Heart right ventricle (tissue), 16 donors: ENCODE results near the gene MED13. TPM values are rescaled to one million over a fixed set of nuclear protein-coding genes. Genes with fewer than 3 reads are reported as not detected.

Experiments
- ATAC-seq, 8 donors: fragments of 200-7000 bp; cut with Tn5 transposase; one replicate each; pipeline ENCODE4 v1.9.1; 2020; ENCODE audit warnings: mild to moderate bottlenecking in 8 of 8, moderate library complexity in 8 of 8, moderate number of reproducible peaks in 1 of 8
- DNase-seq, 2 donors: peaks; one replicate each; pipeline ENCODE4 v3.0.0-alpha.2; 2020
- H3K27ac ChIP-seq, 10 donors: fragments of 200-600 bp; sonication (generic) in 2 of 10; one replicate each; pipeline versions ENCODE4 v1.5.0 to v1.8.0; 2020 to 2022; ENCODE audit warnings: mild to moderate bottlenecking in 3 of 10
- H3K27me3 ChIP-seq, 7 donors: fragments of 200-600 bp; one replicate each; pipeline ENCODE4 v1.8.0; 2021 to 2022; ENCODE audit warnings: mild to moderate bottlenecking in 2 of 7
- H3K36me3 ChIP-seq, 9 donors: fragments of 200-600 bp; sonication (generic) in 1 of 9; one replicate each; pipeline versions ENCODE4 v1.5.0 to v1.8.0; 2020 to 2022; ENCODE audit warnings: mild to moderate bottlenecking in 2 of 9
- H3K4me1 ChIP-seq, 9 donors: fragments of 200-600 bp; sonication (generic) in 1 of 9; one replicate each; pipeline versions ENCODE4 v1.5.0 to v1.8.0; 2020 to 2022; ENCODE audit warnings: mild to moderate bottlenecking in 4 of 9
- H3K4me3 ChIP-seq, 10 donors: fragments of 200-600 bp; sonication (generic) in 2 of 10; one replicate each; pipeline versions ENCODE4 v1.5.0 to v1.8.0; 2020 to 2022; ENCODE audit warnings: mild to moderate bottlenecking in 7 of 10, moderate library complexity in 2 of 10
- H3K9me3 ChIP-seq, 11 donors: fragments of 200-600 bp in 10 of 11; sonication (generic) in 2 of 11; one replicate each; pipeline versions ENCODE4 v1.5.0 to v1.8.0; 2013 to 2022; ENCODE audit warnings: mild to moderate bottlenecking in 2 of 11, control low read depth in 1 of 11, moderate library complexity in 1 of 11
- WGBS, 2 donors: extraction: QIAGEN DNeasy Blood & Tissue Kit; methylation state at CpG; one replicate each; pipeline ENCODE4 v1.1.7; 2013; ENCODE audit warnings: inconsistent platforms in 1 of 2; 5-methylcytosine and 5-hydroxymethylcytosine counted together
- intact Hi-C, 10 donors: fragments of 100-400 bp; cut with DNase I; formaldehyde crosslinking; loops; one replicate each; pipeline versions ENCODE4 v1.11.1 to v1.14.2; 2022
- polyA plus RNA-seq, 2 donors: library from polyadenylated mRNA; stranded (reverse); fragments of 200-250 nt; gene quantifications; one replicate each; pipeline ENCODE4 v1.2.3, GENCODE V29; 2013
- total RNA-seq, 10 donors: library from RNA; stranded (reverse); fragmentation: NEBNext Ultra II Directional in 3 of 10; extraction: Animal tissue kit (Norgen Biotek cat#: 25700) in 3 of 10; gene quantifications; one replicate each; pipeline versions ENCODE4 v1.2.1 to v1.2.4, GENCODE V29; 2021 to 2023
- TF ChIP-seq, protein P1 (sequence below), 9 donors: fragments of 200-600 bp; sonication (generic) in 2 of 9; IDR thresholded peaks; one replicate each; pipeline versions ENCODE4 v1.5.0 to v1.8.0; 2021 to 2022; ENCODE audit warnings: antibody characterized with exemption in 9 of 9, mild to moderate bottlenecking in 5 of 9, moderate library complexity in 1 of 9
- donor health status: Arrhythmogenic right ventricular cardiomyopathy.
- donor health status: ischemic (EF 13 %, LVEDD 7.1; RV severe dilation, severe dysfunction).
- donor health status: healthy with polysubstance abuse.
- donor health status: DM: no; HTN: yes; CAD: no.
- donor health status: DM: no; HTN: no; CAD: no.
- donor health status: ischemic (EF 25% LVEDD 6.9; RV normal size, moderate dysfunction).
- donor health status: ischemic (EF 25% LVEDD 5.7; RV mildly dilated, moderate dysfunction).
- donor health status: healthy.
- donor health status: DM: yes; HTN: yes; CAD: no.
- donor health status: Ischemic cardiomyopathy.
- donor health status: ischemic (EF 35%, LVEDD 5.7; RV mildly dilated, moderate dysfunction).
- donor health status: nonischemic (EF 11% LVEDD 7.7; RV severe dilation, severe dysfunction).
- donor health status: DM: yes; HTN: yes; CAD: no.
- donor health status: PGD.
- donor health status: ischemic (EF 29% LVEDD 5.4; RV normal size, mild dysfunction).
- donor health status: nonischemic (EF 23%, LVEDD 6.1; RV moderate dilation, normal function).

MED13 gene
- total and polyA plus RNA-seq, 12 donors = 4.1 to 51.6 (median 35.7) TPM

DNA sequence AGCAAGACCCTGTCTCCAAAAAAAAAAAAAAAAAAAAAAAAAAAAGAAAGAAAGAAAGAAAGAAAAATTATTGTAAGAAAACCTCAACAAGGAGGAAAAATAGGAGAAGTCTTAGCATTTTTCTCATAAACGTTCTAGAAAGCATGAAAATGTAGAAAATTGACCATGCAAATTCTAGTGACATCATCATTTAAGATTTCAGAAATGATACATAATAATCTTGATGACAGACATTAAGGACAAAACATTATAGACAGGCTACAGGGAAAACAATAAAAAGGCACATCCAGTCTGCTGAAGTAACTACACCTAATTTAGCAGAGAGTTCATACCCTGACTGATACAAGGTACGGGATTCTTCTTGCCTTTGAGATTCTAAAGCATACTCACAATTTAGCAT lies 21.9 kb downstream of the MED13 start:
- Histone ChIP-seq H3K4me3 (no peak overlapping the region), H3K27ac (no peak overlapping the region), H3K27me3 (no peaks in the 10 kb centered on the region), H3K9me3 (no peaks in the 10 kb centered on the region), H3K36me3 (peaks cover 0 to 92% (median 22%) of the 10 kb centered on the region in 9 donors), H3K4me1 (peaks cover 0 to 38% (median 20%) of the 10 kb centered on the region in 9 donors)
- intact Hi-C loops = no loop called here
- WGBS, 2 donors = 75 to 76% methylated on average over 2 of the region's 2 CpGs
- ATAC-seq (peak in 1 of 8 donors; percentile 20), DNase-seq (no peak)
- TF ChIP-seq, protein P1, sequence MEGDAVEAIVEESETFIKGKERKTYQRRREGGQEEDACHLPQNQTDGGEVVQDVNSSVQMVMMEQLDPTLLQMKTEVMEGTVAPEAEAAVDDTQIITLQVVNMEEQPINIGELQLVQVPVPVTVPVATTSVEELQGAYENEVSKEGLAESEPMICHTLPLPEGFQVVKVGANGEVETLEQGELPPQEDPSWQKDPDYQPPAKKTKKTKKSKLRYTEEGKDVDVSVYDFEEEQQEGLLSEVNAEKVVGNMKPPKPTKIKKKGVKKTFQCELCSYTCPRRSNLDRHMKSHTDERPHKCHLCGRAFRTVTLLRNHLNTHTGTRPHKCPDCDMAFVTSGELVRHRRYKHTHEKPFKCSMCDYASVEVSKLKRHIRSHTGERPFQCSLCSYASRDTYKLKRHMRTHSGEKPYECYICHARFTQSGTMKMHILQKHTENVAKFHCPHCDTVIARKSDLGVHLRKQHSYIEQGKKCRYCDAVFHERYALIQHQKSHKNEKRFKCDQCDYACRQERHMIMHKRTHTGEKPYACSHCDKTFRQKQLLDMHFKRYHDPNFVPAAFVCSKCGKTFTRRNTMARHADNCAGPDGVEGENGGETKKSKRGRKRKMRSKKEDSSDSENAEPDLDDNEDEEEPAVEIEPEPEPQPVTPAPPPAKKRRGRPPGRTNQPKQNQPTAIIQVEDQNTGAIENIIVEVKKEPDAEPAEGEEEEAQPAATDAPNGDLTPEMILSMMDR (IDR thresholded peaks at IDR 0.05) = no peak

DNA sequence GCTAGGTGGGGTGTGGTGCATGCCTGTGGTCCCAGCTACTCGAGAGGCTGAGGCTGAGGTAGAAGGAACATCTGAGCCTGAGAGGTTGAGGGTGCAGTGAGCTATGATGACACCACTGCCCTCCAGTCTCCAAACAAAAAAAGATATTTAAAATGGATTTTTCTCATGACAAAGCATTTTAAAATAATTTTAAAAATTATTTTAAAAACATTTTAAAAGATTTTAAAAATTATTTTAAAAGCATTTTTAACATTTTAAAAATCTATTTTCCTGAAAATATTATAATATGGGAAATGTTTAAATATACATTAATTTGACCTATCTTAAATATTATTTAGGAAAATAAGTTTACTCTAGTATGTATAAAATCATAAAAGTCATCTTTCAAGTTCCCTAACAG lies 26.8 kb downstream of the MED13 start:
- peaks cover 0 to 80% (median 26%) of the 10 kb centered on the region in 9 donors for H3K36me3 ChIP-seq
- no peak overlapping the region for H3K27ac ChIP-seq
- no peaks in the 10 kb centered on the region for H3K27me3 ChIP-seq
- intact Hi-C loops = no loop called here
- no peak overlapping the region for H3K4me3 ChIP-seq
- H3K9me3 ChIP-seq = no peaks in the 10 kb centered on the region
- WGBS, 2 donors = 80 to 83% methylated on average over 1 of the region's 1 CpG
- TF ChIP-seq, protein P1 (IDR thresholded peaks at IDR 0.05) = no peak
- DNase-seq (no peak), ATAC-seq (no peak)
- H3K4me1 ChIP-seq = peaks cover 0 to 11% (median 6%) of the 10 kb centered on the region in 9 donors

DNA sequence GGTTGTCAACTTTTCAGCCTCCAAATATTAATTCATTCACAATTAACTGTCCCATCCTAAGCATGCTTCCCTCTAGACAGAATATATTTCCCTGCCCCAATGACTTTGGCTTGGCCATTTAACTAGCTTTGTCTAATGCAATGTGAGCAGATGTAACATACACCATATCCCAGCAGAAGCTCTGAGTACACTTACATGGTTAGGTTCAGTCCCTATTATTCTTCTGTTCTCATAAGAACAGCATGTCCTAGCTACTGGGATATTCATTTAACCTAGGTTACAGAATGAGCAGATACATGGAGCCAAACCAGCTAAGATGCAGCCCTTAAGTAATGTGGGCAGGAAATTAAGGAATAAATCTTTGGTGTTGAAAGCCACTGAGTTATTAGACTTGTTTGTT lies 31.8 kb downstream of the MED13 start:
- Histone ChIP-seq H3K4me1 (peaks cover 0 to 6% (median 0%) of the 10 kb centered on the region in 9 donors), H3K9me3 (no peaks in the 10 kb centered on the region), H3K27me3 (no peaks in the 10 kb centered on the region), H3K4me3 (no peak overlapping the region), H3K36me3 (peaks cover 4 to 86% (median 51%) of the 10 kb centered on the region in 9 donors), H3K27ac (no peak overlapping the region)
- ATAC-seq (peak in 1 of 8 donors; percentile 17), DNase-seq (no peak)
- intact Hi-C loops = no loop called here
- TF ChIP-seq, protein P1 (IDR thresholded peaks at IDR 0.05) = no peak

DNA sequence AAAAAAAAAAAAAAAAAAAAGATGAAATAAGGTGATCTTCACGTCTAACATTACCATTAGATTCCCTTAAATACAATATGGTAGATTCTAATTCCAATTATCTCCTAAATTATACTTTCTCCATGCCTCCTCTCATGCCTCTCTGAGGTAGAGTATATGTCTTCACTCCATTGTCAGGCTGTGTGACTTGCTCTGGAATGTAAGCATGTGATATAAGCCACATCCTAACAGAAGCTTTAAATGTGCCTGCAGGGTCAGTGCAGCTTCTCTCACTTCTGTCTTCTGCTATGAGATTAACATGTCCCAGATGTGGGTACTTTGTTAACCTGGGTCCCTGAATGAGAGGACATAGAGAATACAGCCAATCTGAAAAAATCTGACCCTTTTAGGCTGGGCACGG lies 32.6 kb downstream of the MED13 start:
- no peak for ATAC-seq
- Histone ChIP-seq H3K27me3 (no peaks in the 10 kb centered on the region), H3K4me1 (peaks cover 0 to 6% (median 0%) of the 10 kb centered on the region in 9 donors), H3K9me3 (no peaks in the 10 kb centered on the region), H3K4me3 (no peak overlapping the region), H3K36me3 (peaks cover 4 to 95% (median 58%) of the 10 kb centered on the region in 9 donors), H3K27ac (no peak overlapping the region)
- TF ChIP-seq, protein P1 (IDR thresholded peaks at IDR 0.05) = no peak
- no peak for DNase-seq
- intact Hi-C loops = no loop called here
- WGBS, 2 donors = 78 to 89% methylated on average over 2 of the region's 2 CpGs
